H54 (cell line): ENCODE measurements around the gene MYO3B.
A peak's percentile ranks its signal among the peaks of the same experiment; 100 is the strongest.

Source experiments
- DNase-seq: peaks from one replicate; pipeline ENCODE4 v3.0.0; 2011; ENCODE audit warnings: low spot score, mixed read lengths; ENCODE audit not compliant: insufficient read length
- FAIRE-seq: peaks from 3 replicates; lab custom pipeline; 2011; peaks lifted over from hg19 to GRCh38; lab: Jason Lieb, UNC
- POLR2A ChIP-seq: IDR thresholded peaks from 2 replicates; pipeline ENCODE4 v1.6.1; 2011; ENCODE audit warnings: low read depth, mild to moderate bottlenecking, low read length

Gene MYO3B

GRCh38 chr2:170504810-170505145, 326.8 kb downstream of the MYO3B start:
- FAIRE-seq = no peak

GRCh38 chr2:170505631-170506275, 327.8 kb downstream of the MYO3B start:
- FAIRE-seq (no peak), DNase-seq (no peak)
- no peak for TF ChIP-seq POLR2A

More at GRCh38 chr2:170504810-170505145, 326.8 kb downstream of the MYO3B start:
- TF ChIP-seq POLR2A = no peak
- no peak for DNase-seq

GRCh38 chr2:170509452-170510193, 331.7 kb downstream of the MYO3B start:
- FAIRE-seq (no peak), DNase-seq (no peak)
- no peak for TF ChIP-seq POLR2A

- no peak for TF ChIP-seq POLR2A
- FAIRE-seq (no peak), DNase-seq (no peak)
Measured at GRCh38 chr2:170512266-170512665, 334.3 kb downstream of the MYO3B start.

- FAIRE-seq = no peak
- no peak for TF ChIP-seq POLR2A
- DNase-seq = no peak
Measured at GRCh38 chr2:170514140-170514539, 336.2 kb downstream of the MYO3B start.

- no peak for FAIRE-seq
- DNase-seq = no peak
- no peak for TF ChIP-seq POLR2A
Measured at GRCh38 chr2:170517538-170517937, 339.6 kb downstream of the MYO3B start.

- no peak for DNase-seq
- FAIRE-seq = no peak
- no peak for TF ChIP-seq POLR2A
Measured at GRCh38 chr2:170518911-170519310, 341.0 kb downstream of the MYO3B start.

GRCh38 chr2:170521299-170521698, 343.4 kb downstream of the MYO3B start:
- TF ChIP-seq POLR2A = no peak
- DNase-seq (no peak), FAIRE-seq (no peak)

GRCh38 chr2:170523506-170523905, 345.6 kb downstream of the MYO3B start:
- no peak for FAIRE-seq
- TF ChIP-seq POLR2A = no peak
- DNase-seq = no peak

GRCh38 chr2:170524828-170525565, 347.1 kb downstream of the MYO3B start:
- DNase-seq = no peak
- TF ChIP-seq POLR2A = no peak
- FAIRE-seq = peak; percentile 50

- DNase-seq (peak; percentile 70), FAIRE-seq (peak; percentile 96)
- TF ChIP-seq POLR2A = no peak
Measured at GRCh38 chr2:170525566-170525900, 347.6 kb downstream of the MYO3B start.

GRCh38 chr2:170530284-170530745, 352.4 kb downstream of the MYO3B start:
- no peak for TF ChIP-seq POLR2A
- FAIRE-seq (no peak), DNase-seq (no peak)

GRCh38 chr2:170530803-170531564, 353.0 kb downstream of the MYO3B start:
- DNase-seq = no peak
- no peak for FAIRE-seq
- no peak for TF ChIP-seq POLR2A
